Gastrocnemius medialis (tissue), 4 donors: ENCODE data around the gene INSRR. TPM values are rescaled to one million over a fixed set of nuclear protein-coding genes. Genes with fewer than 3 reads are reported as not detected.

ENCODE experiments used
- ATAC-seq, 2 donors: fragments of 150-250 bp; one replicate each; pipeline ENCODE4 v1.9.1; 2016
- DNase-seq, 2 donors: peaks; one replicate each; pipeline ENCODE4 v3.0.0-alpha.2; 2019
- H3K27ac ChIP-seq, 4 donors: fragments of 200-600 bp; sonication (generic); 1 replicate in 1 of 4; 2 replicates in 3 of 4; pipeline ENCODE4 v1.5.1; 2016 to 2018; ENCODE audit warnings: mild to moderate bottlenecking in 2 of 4, moderate library complexity in 1 of 4
- H3K27me3 ChIP-seq, 3 donors: fragments of 200-600 bp; sonication (generic) in 2 of 3; 1 replicate in 1 of 3; 2 replicates in 2 of 3; pipeline versions ENCODE4 v1.5.1 to v1.6.0; 2016 to 2019; ENCODE audit warnings: mild to moderate bottlenecking in 1 of 3, moderate library complexity in 1 of 3
- H3K36me3 ChIP-seq, 2 donors: fragments of 200-600 bp; sonication (generic) in 1 of 2; one replicate each; pipeline ENCODE4 v1.5.1; 2017 to 2018
- H3K4me1 ChIP-seq, 2 donors: fragments of 200-600 bp; sonication (generic) in 1 of 2; one replicate each; pipeline ENCODE4 v1.5.1; 2016 to 2017; ENCODE audit warnings: mild to moderate bottlenecking in 2 of 2
- H3K4me3 ChIP-seq, 4 donors: fragments of 200-600 bp; sonication (generic) in 3 of 4; 1 replicate in 1 of 4; 2 replicates in 3 of 4; pipeline ENCODE4 v1.5.1; 2016 to 2019; ENCODE audit warnings: mild to moderate bottlenecking in 2 of 4
- H3K9me3 ChIP-seq, 3 donors: fragments of 200-600 bp; sonication (generic) in 2 of 3; 1 replicate in 1 of 3; 2 replicates in 2 of 3; pipeline ENCODE4 v1.5.1; 2016 to 2019
- CTCF ChIP-seq, 5 experiments: fragments of 450-650 bp in 3 of 5; fragments of 200-600 bp in 2 of 5; sonication (generic) in 2 of 5; IDR thresholded peaks in 4 of 5; conservative IDR thresholded peaks in 1 of 5; 1 replicate in 4 of 5; 2 replicates in 1 of 5; pipeline ENCODE4 v1.5.1; 2016 to 2019; ENCODE audit warnings: antibody characterized with exemption in 5 of 5, mild to moderate bottlenecking in 3 of 5, moderate library complexity in 3 of 5
- POLR2A ChIP-seq, 2 donors: fragments of 450-650 bp; IDR thresholded peaks; one replicate each; pipeline ENCODE4 v1.6.1; 2017; ENCODE audit warnings: antibody characterized with exemption in 2 of 2, mild to moderate bottlenecking in 2 of 2, moderate library complexity in 2 of 2
- in situ Hi-C, 4 donors: fragments of 200-750 bp; cut with MboI; loops; one replicate each; pipeline versions ENCODE4 v1.15.0 to v1.8.0; 2017; ENCODE audit warnings: low sequenced_read_pairs in 4 of 4
- intact Hi-C: fragments of 100-400 bp; cut with DNase I; formaldehyde crosslinking; loops from one replicate; pipeline ENCODE4 v1.15.1; 2023; ENCODE audit warnings: low total_unique reads
- total RNA-seq, 4 donors: library from RNA; depleted of rRNA; stranded (reverse); fragments of >200 nt; gene quantifications; one replicate each; pipeline versions ENCODE4 v1.1.0 to v1.2.3, GENCODE V29; 2016

Gene INSRR
- total RNA-seq, 4 donors from 2014 or later, result not detected

GRCh38 chr1:156898161-156898566, 39.2 kb upstream of the INSRR start:
- intact Hi-C loops (loop anchor here (10.0 kb wide), 1 partner anchor 233 kb away; no protein-coding TSS in a partner anchor), in situ Hi-C loops (loop anchor here in 1 of 4 donors (25.0 kb wide), 1 partner anchor 211 kb away; the partner anchor contains the start of gene NES)
- no peak for TF ChIP-seq POLR2A (IDR thresholded peaks at IDR 0.05)
- no peak for TF ChIP-seq CTCF (IDR thresholded peaks at IDR 0.05 in 4 of 5, conservative IDR thresholded peaks at IDR 0.05 in 1 of 5)
- Histone ChIP-seq H3K36me3 (no peaks in the 10 kb centered on the region), H3K4me1 (peaks cover 15 to 16% of the 10 kb centered on the region in 2 donors), H3K4me3 (peak overlapping the region; percentile 16 to 64 (median 20)), H3K9me3 (no peaks in the 10 kb centered on the region), H3K27ac (peak overlapping the region; percentile 86 to 94 (median 90)), H3K27me3 (peaks cover under 1 to 8% (median 7%) of the 10 kb centered on the region in 3 donors)
- DNase-seq (no peak), ATAC-seq (no peak)

- intact Hi-C loops (loop anchor here (10.0 kb wide), 1 partner anchor 232 kb away; no protein-coding TSS in a partner anchor), in situ Hi-C loops (loop anchor here in 1 of 4 donors (25.0 kb wide), 1 partner anchor 210 kb away; the partner anchor contains the start of gene NES)
- DNase-seq (no peak), ATAC-seq (no peak)
- peak overlapping the region; percentile 86 to 94 (median 90) for H3K27ac ChIP-seq
- peaks cover 4 to 16% (median 14%) of the 10 kb centered on the region in 3 donors for H3K27me3 ChIP-seq
- H3K4me1 ChIP-seq, result peaks cover 19 to 23% of the 10 kb centered on the region in 2 donors
- no peaks in the 10 kb centered on the region for H3K9me3 ChIP-seq
- H3K36me3 ChIP-seq, result no peaks in the 10 kb centered on the region
- TF ChIP-seq POLR2A (IDR thresholded peaks at IDR 0.05), result no peak
- no peak for TF ChIP-seq CTCF (IDR thresholded peaks at IDR 0.05 in 4 of 5, conservative IDR thresholded peaks at IDR 0.05 in 1 of 5)
- peak overlapping the region in 2 of 4 donors; percentile 6 to 64 for H3K4me3 ChIP-seq
Observed at GRCh38 chr1:156897078-156897825, 38.3 kb upstream of the INSRR start.

- peak overlapping the region in 2 of 4 donors; percentile 6 to 64 for H3K4me3 ChIP-seq
- intact Hi-C loops, result loop anchor here (10.0 kb wide), 1 partner anchor 232 kb away; no protein-coding TSS in a partner anchor
- peaks cover 21 to 23% of the 10 kb centered on the region in 2 donors for H3K4me1 ChIP-seq
- DNase-seq (no peak), ATAC-seq (no peak)
- in situ Hi-C loops, result loop anchor here in 1 of 4 donors (25.0 kb wide), 1 partner anchor 209 kb away; the partner anchor contains the start of gene NES
- H3K27me3 ChIP-seq, result peaks cover 6 to 19% (median 16%) of the 10 kb centered on the region in 3 donors
- no peaks in the 10 kb centered on the region for H3K36me3 ChIP-seq
- TF ChIP-seq POLR2A (IDR thresholded peaks at IDR 0.05) (no peak), CTCF (IDR thresholded peaks at IDR 0.05 in 4 of 5, conservative IDR thresholded peaks at IDR 0.05 in 1 of 5) (no peak)
- peak overlapping the region; percentile 86 to 94 (median 90) for H3K27ac ChIP-seq
- H3K9me3 ChIP-seq, result no peaks in the 10 kb centered on the region
Observed at GRCh38 chr1:156896490-156897033, 37.6 kb upstream of the INSRR start.

GRCh38 chr1:156895927-156896326, 37.0 kb upstream of the INSRR start:
- DNase-seq, result no peak

More at GRCh38 chr1:156895927-156896326, 37.0 kb upstream of the INSRR start:
- intact Hi-C loops, result loop anchor here (10.0 kb wide), 1 partner anchor 231 kb away; no protein-coding TSS in a partner anchor
- Histone ChIP-seq H3K9me3 (no peaks in the 10 kb centered on the region), H3K27ac (peak overlapping the region; percentile 86 to 94 (median 90)), H3K27me3 (peaks cover 6 to 19% (median 17%) of the 10 kb centered on the region in 3 donors), H3K4me3 (peak overlapping the region in 2 of 4 donors; percentile 59 to 64), H3K4me1 (peaks cover 15 to 21% of the 10 kb centered on the region in 2 donors), H3K36me3 (no peaks in the 10 kb centered on the region)
- in situ Hi-C loops, result loop anchor here in 1 of 4 donors (25.0 kb wide), 1 partner anchor 209 kb away; the partner anchor contains the start of gene NES
- no peak for ATAC-seq
- no peak for TF ChIP-seq CTCF (IDR thresholded peaks at IDR 0.05 in 4 of 5, conservative IDR thresholded peaks at IDR 0.05 in 1 of 5)
- TF ChIP-seq POLR2A (IDR thresholded peaks at IDR 0.05), result no peak
